GM21367 (cell line): Measurements from ENCODE around the gene ANKRD11.
"Not testable (repeated sequence)": the region's sequence is repeated elsewhere in the genome, so short reads cannot be mapped to it uniquely, and the experiment has no call there.

ENCODE experiments used
- ATAC-seq: cut with Tn5 transposase; IDR thresholded peaks from one replicate; pipeline ENCODE4 v1.9.1; 2021; ENCODE audit not compliant: unreplicated experiment

Gene ANKRD11

DNA sequence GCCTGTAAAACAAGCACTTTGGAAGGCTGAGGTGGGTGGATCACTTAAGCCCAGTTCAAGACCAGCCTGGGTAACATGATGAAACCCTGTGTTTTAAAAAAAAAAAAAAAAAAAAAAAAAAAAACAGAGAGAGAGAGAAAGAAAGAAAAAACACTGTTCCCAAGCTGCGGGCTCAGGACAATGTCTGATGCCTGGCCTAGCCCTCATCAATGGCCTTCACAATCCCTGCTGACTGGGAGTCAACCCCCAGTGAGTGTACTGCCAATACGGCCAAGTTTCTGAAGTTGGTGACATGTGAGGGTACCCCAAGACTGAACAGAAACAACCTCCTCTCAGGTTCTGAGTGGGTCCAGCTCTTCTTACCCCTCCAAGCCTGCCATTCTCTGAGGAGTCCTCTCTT is 156.3 kb downstream of the ANKRD11 start:
- no peak for ATAC-seq

DNA sequence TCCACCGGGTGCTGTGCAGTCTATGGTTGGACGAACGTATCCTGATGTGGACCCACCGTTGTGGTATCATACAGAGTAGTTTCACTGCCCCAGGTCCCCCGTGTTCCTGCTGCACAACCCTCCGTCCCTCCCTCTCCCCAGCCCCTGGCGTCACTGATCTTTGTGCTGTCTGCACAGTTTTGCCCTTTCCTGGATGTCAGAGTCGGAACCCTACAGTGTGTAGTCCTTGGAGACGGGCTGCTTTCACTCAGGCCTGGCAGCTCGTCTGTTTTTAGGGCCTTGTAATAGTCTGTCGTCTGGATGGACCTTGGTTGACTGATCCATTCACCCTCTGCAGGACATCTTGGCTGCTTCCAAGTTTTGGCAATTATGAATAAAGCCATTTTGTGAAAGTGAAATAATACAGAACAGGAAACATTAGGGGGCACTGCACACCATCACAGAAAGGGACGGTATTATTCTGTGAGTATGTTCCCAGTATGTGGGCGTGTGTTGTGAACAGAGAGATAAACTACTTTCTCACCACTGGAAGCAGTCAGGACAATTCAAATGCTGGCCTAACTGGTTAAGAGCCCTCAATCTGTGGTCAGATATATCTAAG is 156.9 kb downstream of the ANKRD11 start:
- not testable (repeated sequence) for ATAC-seq

DNA sequence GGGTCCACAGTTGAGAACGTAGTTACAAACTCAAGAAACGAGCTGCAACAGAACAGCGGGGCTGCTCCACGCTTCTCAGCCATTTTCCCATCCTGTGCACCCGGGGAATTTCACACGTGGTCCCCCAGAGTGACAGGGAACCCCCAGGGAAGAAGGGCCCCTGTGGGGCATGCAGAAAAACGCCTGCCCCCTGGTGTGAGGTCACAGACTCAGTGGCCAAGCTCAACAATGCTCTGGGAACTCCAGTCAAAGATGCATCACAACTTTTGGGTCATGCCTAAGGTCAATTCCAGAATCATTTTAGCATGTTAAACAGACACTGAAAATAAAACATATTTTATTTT is 157.5 kb downstream of the ANKRD11 start:
- no peak for ATAC-seq

DNA sequence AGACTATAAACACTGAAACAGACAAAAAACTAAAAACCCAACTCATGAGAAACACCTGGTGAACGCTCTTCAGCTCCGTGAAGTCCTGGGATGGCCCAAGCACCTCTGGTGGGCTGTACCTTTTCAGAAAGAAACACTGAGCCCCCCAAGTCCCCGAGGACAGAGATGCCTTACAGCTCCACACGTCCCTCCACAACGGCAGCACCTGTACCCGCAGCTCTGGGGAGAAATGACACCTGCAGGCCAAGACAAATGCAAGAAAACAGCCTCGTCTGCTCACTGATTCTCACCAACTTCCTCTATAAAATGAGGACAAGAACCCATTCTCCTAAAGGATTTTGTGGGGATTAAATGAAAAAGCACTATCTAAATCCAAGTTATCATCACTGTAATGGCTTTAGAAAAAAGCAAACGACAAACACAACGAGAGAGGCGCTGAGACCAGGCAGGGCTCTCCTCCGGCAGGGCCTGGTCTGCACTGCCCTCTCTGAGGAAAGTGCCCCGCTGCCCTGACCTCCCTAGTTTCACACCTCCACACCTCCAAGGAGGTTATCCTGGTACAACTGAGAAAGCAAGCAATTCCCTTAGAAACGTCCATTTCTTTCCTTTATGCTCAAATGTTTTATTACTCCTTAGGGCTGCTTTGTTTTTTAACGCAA is 158.0 kb downstream of the ANKRD11 start:
- ATAC-seq, result no peak

DNA sequence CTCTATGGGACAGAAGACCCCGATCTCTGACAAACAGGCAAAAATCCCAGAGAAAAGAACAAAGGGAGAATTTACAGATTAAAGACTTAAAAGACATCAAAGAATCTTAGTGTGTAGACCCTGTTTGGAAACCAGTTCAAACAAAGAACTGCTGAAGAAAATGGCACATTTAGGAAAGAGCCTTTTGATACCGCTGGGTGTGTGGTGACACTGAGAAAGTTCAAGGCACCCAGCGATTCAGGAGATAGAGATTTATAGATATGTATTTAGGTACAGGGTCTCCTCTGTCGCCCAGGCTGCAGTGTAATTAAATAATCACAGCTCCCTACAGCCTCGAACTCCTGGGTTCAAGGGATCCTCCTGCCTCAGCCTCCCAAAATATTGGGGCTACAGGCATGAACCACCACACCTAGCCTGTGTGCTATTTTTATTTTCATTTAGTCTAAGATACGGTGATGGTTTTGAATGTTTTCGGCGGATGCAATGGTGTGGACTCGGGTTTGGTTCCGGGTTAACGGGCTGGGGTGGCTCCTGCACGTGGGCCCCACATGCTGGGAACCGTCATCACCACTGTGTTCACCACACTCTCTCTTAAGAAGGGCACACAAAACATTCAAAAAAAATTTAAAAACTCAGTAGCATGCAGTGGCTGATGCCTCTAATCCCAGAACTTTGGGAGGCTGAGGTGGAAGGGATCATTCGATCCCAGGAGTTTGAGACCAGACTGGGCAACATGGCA is 158.8 kb downstream of the ANKRD11 start:
- no peak for ATAC-seq

DNA sequence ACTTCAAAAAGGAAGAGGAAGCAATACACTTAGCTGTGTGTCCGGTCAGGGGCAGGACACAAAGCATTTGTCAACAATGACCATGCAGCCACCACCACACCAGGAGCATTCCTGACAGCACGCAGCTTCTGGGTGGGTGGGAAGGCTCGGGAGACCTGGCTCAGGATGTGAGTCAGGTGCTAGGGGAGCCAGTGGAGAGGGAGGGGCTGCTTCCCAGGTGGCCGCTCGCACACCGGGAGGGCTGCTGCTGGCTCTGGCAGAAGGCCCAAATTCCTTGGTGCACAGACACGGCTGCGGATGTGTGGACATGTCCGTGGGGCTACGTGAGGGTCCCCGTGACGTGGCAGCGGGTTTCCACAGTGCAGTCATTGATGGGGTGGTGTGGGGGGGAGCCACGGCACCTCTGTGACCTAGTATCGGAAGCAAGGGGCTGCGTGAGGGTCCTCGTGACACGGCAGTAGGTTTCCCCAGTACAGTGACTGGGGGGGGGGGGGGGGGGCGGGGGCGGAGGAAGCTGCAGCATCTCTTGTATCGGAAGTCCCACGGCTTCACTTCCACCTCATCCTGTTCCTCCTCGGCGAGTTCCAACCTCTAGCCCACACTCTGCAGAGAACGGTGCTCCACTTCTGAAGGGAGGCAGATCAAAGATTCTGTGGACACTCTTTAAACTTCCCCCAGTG is 160.0 kb downstream of the ANKRD11 start:
- no peak for ATAC-seq

DNA sequence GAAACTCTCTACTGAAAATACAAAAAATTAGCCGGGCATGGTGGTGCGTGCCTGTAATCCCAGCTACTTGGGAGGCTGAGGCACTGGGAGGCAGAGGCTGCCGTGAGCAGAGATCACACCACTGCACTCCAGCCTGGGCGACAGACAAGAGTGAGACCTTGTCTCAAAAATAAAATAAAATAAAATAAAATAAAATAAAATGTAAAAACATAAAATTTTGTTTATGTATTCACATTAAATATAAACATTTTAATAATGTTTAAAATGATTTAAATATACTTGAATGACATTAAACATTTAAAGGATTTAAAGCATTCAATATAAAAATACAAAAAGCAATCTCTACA is 160.6 kb downstream of the ANKRD11 start:
- not testable (repeated sequence) for ATAC-seq

DNA sequence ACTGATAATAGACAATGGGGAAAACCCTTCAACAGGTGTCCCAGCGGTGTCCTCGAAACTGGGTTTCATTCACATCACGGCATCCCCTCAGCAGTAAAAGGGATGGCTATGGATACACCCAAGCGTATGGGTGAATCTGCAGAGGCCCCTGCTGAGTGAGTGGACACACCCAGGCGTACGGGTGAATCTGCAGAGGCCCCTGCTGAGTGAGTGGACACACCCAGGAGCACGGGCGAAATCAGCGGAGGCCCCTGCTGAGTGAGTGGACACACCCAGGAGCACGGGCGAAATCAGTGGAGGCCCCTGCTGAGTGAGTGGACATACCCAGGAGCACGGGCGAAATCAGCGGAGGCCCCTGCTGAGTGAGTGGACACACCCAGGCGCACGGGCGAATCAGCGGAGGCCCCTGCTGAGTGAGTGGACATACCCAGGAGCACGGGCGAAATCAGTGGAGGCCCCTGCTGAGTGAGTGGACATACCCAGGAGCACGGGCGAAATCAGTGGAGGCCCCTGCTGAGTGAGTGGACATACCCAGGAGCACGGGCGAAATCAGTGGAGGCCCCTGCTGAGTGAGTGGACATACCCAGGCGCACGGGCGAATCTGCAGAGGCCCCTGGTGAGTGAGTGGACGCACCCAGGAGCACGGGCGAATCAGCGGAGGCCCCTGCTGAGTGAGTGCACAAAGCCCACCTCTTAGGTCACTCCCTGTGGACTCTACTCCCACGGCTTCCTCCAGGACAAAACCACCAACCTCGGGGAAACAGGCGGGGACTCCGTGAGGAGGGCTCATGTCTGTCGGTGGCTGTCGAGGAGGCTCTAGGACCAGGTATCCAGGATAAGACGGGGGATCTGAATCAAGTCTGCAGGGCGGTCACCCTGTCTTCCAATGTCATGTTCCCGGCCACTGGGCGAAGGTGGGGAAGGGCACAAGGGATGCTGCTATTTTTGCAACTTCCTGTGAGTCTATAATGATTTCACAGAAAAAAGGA is 161.7 kb downstream of the ANKRD11 start:
- ATAC-seq, result not testable (repeated sequence)

DNA sequence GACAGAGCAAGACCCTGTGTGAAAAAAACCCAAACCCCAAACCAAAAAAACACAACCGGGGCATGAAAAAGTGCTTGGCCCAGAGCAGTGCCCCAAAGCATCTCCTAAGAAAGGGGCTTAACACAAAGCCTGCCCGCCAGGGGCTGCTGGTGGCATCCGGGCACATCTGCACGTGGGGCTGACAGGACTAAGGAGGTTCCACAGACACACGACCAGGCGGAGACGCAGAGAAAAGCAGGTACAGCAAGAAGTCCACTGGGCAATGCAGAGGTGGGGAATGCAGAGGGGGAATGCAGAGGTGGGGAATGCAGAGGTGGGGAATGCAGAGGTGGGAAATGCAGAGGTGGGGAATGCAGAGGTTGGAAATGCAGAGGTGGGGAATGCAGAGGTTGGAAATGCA is 163.6 kb downstream of the ANKRD11 start:
- no peak for ATAC-seq

DNA sequence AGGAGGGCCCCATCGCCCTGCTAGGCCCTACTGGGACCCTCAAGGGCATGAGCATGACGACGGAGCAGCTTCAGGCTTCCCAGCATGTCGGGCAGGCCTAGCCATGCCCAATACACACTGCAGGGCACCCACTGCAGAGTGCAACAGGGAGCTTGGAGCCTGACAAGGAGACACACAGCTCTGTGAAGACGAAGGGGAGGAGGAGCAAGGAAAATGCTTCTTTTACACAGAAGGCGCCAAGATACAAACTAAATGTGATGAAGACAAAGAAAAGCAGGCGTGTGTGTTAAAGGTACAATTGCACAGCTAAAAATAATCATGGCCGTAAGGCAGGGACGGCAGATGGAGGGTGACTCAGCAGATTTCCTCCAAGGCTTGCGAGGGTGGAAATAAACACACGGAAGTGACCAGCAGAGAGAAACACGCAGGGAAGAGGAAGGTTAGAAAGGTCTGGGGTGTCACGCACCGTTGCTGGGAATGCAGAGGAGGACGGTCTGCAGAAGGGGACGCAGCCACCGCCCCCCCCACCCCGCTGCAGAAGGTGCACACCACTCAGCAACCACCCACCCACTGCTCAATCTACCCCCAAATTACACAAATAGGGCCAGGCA is 164.4 kb downstream of the ANKRD11 start:
- no peak for ATAC-seq

DNA sequence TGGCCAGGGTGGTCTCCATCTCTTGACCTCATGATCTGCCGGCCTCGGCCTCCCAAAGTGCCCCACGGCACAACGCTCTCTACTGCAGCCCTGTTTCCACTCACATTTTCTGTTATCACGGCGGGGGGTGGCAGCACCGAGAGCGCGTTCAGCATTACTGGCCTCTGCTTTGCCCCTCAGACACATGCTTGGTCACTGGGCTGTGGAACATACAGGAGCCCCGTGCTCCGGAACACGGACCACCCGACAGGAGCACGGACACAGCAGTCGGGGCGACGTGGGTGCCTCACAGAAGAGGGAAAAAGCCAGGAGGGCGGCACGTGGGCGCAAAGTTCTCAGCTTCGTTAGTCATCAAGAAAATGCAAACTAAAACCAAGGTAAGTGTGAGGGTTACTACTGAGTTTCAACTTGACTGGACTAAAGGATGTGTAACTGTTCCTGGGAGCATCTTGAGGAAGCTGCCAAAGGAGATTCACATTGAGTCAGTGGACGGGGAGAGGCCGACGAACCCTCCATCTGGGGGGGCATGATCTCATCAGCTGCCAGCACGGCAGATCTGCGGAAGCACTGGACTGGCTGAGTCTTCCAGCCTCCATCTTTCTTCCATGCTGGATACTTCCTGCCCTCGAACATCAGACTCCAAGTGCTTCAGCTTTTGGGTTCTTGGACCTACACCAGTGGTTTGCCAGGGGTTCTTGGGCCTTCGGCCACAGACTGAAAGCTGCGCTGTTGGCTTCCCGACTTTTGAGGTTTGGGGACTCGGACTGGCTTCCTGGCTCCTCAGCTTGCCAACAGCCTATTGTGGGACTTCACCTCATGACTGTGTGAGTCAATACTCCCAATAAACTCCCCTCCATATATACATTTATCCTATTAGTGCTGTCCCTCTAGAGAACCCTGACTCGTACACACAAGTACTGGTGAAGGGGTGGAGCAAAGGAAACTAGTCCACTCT is 166.0 kb downstream of the ANKRD11 start:
- no peak for ATAC-seq

DNA sequence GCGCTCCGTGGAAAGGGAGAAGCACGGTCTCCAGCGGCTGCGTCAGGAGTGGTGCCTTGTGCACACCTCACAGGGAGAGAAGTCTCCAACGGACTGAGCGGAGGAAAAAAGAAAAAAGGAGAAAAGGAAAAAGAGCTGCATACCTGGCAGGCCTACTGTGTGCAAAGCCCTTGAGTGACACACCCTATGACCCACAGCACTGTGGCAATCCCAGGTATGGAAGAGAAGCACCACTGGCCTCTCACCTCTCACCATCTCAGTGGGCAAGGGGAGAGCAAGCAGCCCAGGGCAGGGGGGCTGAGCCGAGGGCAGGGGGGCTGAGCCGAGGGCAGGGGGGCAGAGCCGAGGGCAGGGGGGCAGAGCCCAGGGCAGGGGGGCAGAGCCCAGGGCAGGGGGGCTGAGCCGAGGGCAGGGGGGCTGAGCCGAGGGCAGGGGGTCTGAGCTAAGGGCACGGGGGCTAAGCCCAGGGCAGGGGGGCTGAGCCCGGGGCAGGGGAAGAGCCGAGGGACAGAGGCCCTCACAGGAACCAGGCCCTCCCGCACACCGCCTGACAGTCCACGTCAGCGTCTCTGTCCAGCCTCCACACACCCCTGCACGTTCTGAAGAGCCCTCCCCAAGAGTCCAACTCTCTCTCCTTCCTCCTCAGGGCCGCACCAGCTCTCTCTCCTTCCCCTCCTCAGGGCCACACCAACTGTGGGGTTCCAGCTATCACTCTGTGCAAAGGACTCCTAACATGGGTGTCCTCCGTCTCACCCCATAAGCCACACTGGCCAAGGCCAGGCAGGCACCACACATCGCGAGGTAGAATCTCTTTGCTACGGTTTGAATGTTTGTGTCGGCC is 167.0 kb downstream of the ANKRD11 start:
- no peak for ATAC-seq

DNA sequence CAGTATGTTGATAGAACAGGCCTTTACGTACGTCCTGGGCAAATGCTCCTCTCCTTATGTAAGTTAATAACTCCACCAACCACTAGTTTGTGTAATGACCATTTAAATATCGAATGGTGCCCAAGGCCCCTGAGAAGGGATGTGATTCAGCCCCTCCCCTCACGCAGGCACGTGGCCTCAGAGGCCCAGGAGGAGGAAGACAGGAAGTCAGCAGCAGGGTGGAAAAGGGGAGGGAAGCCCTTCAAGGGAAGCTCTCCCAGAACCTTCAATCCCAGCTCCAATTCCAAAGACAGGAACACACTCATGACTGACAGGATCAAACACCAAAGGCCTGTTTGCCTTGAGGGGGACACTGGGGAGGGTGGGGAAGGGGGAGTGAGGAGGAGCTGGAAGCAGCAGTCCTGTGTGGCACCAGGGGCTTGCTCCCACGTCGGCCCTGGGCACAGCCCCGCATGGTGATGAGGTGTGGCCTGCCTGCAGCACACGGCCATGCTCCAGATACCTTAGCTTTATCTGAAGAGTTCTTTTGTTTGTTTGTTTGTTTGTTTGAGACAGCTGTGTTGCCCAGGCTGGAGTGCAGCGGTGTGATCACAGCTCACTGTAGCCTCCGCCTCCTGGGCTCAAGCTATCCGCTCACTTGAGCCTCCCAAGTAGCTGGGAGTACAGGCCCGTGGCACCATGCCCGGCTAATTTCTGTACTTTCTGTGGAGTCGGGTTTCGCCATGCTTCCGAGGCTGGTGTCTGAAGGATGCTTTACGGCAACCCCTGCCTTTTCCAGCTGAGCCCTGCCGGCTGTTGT is 167.8 kb downstream of the ANKRD11 start:
- ATAC-seq, result no peak

DNA sequence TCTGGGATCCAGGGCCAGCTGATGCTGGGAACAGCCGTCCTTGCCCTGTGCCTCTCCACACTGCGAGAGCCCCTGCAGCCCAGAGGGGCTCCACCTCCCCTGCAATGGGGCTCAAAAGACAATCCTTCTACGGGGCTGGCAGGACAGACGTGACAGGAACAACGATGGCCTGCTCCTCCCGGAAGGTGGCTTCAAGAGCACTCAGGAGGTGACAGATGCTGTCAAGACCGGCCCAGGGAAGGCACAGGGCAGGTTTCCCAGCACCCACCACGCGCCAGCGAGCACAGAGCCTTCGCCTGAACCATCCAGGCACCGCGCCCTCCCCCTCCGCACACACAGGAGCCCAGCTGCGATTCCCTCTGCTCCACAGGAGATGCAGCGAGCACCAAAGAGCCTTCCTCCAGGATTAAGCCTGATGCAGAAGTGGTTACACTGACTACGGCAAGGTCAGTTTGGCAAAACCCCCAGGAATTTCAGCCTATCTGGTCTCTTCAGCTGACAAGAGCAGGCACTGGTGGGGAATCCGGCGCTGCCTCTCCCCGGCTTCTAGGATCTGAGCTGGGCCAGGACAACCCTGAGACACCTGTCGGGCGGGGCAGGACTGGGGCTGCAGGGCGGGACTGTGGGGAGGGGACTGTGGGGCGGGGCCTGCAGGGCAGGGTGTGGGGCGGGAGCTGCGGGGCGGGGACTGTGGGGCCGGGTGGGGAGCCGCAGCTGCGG is 169.4 kb downstream of the ANKRD11 start:
- ATAC-seq, result no peak

DNA sequence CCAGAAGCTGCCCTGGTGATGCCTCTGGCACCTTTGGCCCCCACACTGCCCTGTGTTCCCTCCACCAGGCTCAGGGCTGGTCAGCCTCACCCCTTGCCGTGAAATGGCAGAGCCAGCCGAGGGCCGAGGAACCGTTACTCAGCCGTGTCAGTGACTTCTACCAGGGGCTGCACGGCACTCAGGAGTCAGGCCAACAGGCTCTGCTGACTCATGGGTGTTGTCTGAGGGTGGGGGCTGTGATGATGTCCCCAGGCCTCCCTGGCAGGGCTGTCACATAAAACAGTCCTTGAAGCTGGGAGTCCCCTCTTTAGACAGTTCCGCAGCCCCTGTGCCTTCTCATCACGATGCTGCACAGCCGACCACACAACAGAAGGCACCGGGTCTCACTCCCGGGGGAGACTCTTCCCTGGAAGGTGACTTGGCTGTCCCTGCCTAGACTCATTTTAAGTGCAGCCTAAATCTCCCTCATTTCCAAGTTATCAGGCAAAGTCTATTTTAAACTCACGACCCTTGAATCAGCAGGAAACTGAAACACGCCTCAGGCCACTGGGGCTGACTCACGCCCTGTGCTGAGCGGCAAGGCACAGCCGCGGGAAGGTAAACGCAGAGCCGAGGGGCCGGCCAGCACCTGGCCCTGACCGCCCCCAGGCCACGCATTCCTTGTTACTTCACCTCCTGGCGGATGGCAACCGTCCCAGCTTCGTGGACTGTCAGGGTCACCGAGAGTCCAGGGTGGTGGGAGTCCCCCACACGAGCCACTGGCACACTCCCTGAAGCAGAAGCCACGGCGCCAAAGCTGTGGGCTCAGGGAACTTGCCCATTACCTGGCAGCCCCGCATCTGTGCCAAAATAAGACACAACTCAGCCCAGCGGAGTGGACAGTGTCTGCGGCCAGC is 170.2 kb downstream of the ANKRD11 start:
- no peak for ATAC-seq

DNA sequence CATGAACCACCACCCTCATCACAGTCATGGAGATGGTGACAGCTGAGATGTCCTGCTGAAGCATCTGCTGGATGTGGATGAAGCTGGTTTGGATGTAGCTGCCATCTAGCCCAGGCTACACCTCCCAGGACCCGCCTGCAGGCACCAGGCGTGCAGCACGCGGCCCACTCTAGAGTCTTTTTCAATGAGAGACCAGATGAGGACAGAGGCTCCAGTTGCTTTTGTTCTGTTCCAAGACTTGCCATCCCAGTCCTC is 170.8 kb downstream of the ANKRD11 start:
- no peak for ATAC-seq
